Right ventricle myocardium superior (tissue), 1 donor: ENCODE measurements around the gene TSPYL1. TPM values are rescaled to one million over a fixed set of nuclear protein-coding genes. Genes with fewer than 3 reads are reported as not detected.
"Not testable (repeated sequence)": the region's sequence is repeated elsewhere in the genome, so short reads cannot be mapped to it uniquely, and the experiment has no call there.

Source experiments
- ATAC-seq: fragments of 200-7000 bp; cut with Tn5 transposase; one replicate; pipeline ENCODE4 v1.9.1; 2020; ENCODE audit warnings: mild to moderate bottlenecking; ENCODE audit not compliant: poor library complexity
- DNase-seq: peaks from one replicate; pipeline ENCODE4 v3.0.0-alpha.2; 2020
- intact Hi-C: fragments of 100-400 bp; cut with DNase I; formaldehyde crosslinking; loops from one replicate; pipeline ENCODE4 v1.11.2; 2022
- long read RNA-seq: library from polyadenylated mRNA; unstranded; transcript quantifications from one replicate; pipeline ENCODE4 v2.0.0, GENCODE V29; 2021
- total RNA-seq: library from RNA; stranded (reverse); fragmentation: NEBNext Ultra II Directional; extraction: Animal tissue kit (Norgen Biotek cat#: 25700); gene quantifications from one replicate; pipeline ENCODE4 v1.2.1, GENCODE V29; 2021
- donor health status: DM: no; HTN: yes; CAD: no; lungs with severe emphysema.

Gene TSPYL1
- total RNA-seq, result 70.3 TPM
- long read RNA-seq, transcript TSPYL1-201 (1 exons, 3,326 nt), result major isoform, 77 of 77 reads
- long read RNA-seq, partial matches to known transcripts, result 0 of 77 reads
- long read RNA-seq, other reads (novel, unspliced or antisense), result 0 of 77 reads

- peak; percentile 97 for ATAC-seq
- intact Hi-C loops, result no loop called here
- peak; percentile 97 for DNase-seq
Observed at GRCh38 chr6:116279232-116280160, at the start of gene TSPYL1. TSPYL1 (minus strand) TSS chr6:116279930; CDS start chr6:116279830, 100 bp downstream.

DNA sequence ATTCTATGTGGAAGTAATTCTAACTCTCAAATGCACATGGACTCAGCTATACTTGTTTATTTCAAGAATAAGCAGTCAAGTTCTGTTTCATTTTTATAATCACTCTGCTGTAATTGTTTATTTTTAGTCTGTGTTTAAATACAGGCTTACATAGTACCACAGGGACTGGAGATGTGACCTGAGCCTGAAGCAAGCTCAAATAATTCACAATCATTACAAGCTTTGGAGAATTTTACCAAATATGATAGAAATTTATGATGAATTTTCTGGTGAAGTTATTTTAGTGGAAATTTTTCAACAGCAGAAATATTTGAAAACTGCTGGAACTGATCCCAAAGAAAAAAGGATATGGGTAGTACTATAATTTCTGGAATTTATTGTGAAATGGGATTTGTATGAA is 49.4 kb upstream of the TSPYL1 start:
- DNase-seq, result no peak
- intact Hi-C loops, result no loop called here
- ATAC-seq, result peak; percentile 52

GRCh38 chr6:116328528-116328903 is 48.8 kb upstream of the TSPYL1 start:
- ATAC-seq (peak; percentile 32), DNase-seq (no peak)
- intact Hi-C loops, result no loop called here

DNA sequence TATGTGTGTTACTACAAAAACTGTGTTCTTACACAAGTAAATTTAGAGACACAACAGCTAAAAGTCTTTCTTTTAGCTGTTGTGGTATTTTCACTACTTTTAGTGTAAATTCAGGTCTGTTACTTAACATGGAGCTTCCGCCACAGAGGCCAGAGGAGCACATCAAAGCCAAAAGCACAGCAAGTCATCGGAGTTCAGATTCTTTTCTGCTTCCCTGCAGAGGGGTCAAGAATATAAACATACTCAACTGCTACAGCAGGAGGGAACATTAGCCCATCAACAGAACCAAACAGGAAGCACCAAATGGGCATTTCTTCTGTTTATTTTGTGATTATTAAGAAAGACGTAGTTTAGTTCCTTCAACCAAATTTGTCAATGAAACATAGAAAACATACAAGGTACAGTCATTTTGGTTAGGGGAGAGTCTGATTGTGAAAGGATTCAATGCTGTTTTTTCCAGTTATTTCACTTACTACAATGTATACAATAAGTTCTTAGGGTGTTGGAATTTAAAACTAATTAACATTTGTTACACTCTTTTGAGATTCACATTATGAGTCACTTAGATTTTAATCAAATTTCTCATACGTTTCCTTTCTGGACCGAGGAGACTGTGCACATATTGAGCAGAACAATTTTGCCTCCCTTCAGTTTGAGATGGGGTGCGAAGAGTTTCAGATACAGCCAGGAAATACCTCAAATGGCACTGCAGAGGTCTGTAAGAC is 48.2 kb upstream of the TSPYL1 start:
- intact Hi-C loops, result no loop called here
- no peak for DNase-seq
- no peak for ATAC-seq

DNA sequence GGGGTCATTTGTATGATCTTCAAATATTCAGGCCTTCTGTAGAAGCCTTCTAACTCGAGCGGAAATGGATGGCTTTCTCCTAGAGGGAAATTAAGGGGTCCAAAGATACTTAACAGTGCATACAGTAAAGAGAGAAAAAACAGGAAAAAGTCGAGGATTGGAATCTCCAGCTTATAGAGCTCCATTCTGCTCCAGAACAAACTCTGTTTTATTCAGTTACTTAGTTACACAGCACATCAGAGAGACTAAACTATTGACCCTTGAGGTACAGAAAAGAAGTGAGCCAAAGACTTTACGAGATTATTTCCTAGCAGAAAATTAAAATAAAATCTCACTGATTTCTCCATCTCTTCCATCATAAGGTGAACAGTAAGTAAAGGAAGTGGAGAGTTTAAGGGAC is 47.3 kb upstream of the TSPYL1 start:
- DNase-seq (no peak), ATAC-seq (no peak)
- intact Hi-C loops, result no loop called here

- ATAC-seq (peak; percentile 69), DNase-seq (peak; percentile 53)
- intact Hi-C loops, result no loop called here
Observed at GRCh38 chr6:116326181-116326671, 46.5 kb upstream of the TSPYL1 start.

DNA sequence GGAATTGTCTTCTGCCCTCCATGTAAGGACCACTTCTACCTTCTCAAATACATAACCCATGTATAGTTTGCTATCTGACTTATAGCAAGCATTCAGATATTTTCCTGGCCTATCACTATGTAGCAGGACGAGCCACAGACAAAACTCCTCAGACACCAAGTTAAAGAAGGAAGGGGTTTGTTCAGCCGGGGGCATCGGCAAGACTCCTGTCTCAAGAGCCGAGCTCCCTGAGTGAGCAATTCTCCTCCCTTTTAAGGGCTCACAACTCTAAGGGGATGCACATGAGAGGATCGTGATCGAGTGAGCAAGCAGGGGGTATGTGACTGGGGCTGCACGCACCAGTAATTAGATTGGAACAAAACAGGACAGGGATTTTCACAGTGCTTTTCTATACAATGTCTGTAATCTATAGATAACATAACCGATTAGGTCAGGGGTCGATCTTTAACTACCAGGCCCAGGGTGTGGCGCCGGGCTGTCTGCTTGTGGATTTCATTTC is 46.0 kb upstream of the TSPYL1 start:
- intact Hi-C loops, DNase-seq, ATAC-seq: not testable (repeated sequence)

DNA sequence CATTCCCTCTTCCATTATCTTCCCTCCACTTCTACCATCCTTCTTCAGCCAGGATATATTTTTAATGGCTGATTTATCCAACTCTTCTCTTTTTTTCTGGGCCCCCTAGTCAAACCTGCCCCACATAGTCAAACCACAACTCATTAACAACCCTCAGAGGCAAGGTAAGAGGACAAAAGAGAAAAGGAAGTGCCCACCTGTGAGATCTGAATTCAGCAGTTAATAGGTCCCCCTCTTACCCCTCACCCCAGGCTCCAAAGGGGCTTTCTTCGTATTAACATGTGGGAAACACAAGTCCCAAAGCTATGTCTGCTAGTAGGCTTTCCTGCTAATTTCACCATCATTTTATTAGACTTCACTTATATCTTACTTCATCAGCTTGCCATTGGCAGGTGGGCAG is 44.1 kb upstream of the TSPYL1 start:
- ATAC-seq (no peak), DNase-seq (no peak)
- intact Hi-C loops, result no loop called here

DNA sequence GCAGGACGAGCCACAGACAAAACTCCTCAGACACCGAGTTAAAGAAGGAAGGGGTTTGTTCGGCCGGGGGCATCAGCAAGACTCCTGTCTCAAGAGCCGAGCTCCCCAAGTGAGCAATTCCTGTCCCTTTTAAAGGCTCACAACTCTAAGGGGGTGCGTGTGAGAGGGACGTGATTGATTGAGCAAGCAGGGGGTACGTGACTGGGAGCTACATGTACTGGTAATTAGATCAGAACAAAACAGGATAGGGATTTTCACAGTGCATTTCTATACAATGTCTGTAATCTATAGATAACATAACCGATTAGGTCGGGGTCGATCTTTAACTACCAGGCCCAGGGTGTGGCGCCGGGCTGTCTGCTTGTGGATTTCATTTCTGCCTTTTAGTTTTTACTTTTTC is 42.2 kb upstream of the TSPYL1 start:
- intact Hi-C loops, ATAC-seq, DNase-seq: not testable (repeated sequence)

DNA sequence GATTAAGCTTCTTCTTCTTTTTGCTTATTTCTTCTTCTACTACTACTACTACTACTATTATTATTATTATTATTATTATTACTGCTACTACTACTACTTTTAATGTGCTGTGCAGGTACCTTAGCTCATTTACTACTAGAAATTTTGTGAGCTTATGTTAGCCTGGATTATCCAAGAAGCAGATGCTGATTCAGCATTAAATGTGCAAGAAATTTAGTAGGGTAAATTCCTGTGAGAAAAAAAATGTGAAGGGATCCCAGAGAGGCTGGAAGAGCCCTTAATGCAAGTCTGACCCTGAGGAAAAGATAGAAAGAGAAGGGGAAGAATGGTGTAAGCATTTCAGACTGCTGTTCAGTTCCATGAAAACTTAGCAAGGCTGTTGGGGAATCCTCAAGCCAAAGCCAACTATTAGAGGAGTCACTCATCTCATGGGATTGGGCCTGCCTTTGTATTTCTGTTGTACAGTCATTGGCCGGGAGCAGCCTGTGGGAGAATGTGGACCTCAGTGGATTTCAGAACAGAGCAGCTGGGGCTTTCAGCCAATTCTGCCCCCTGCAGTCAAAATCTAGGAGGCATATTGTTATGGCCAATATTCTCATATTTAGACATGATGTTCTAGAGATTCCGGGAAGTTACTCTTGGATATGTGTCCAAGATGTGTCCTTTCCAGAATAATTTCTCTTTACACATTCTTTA is 37.2 kb upstream of the TSPYL1 start:
- ATAC-seq, result peak; percentile 77
- intact Hi-C loops, result no loop called here
- peak; percentile 75 for DNase-seq

DNA sequence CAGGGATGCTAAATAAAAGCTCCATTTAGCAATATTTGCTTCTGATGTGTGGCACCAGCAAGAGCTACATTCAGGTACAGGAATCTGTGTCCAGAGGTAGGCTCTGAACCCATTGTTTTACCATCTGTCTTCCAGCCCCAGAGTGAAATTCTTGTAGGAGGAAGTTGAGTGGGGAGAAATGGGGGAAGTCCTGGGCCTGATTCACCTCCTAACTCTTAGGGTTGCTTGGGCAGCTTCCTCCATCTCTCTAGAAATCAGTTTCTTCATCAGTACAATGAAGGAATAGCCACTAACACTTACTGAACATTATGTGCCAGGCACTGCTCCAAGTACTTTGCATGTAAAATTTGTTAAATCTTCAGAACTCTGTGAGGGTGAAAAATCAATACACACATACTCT is 35.1 kb upstream of the TSPYL1 start:
- intact Hi-C loops, result no loop called here
- peak; percentile 51 for ATAC-seq
- DNase-seq, result no peak

DNA sequence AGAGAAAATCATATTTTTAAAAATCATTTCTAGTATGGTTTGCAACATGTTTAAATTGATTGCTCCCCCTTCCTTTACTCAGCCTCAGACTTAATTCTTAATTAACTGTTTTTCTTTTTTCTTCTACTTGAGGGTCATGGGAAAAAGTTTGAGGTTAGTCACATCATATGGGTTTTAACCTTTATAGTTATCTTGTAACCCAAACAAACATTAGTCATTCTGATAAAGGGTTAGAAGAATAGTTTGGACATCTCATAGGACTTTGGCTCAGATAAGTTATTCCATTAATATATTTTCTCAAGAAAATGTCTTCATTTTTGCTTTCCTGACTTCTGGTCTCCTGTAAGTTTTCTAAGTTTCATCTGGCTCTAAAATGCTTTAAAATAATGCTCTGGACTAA is 34.5 kb upstream of the TSPYL1 start:
- no peak for DNase-seq
- ATAC-seq, result no peak
- intact Hi-C loops, result no loop called here

GRCh38 chr6:116313101-116313776 is 33.5 kb upstream of the TSPYL1 start:
- intact Hi-C loops, result no loop called here
- DNase-seq, result no peak
- ATAC-seq, result no peak

- ATAC-seq, result no peak
- DNase-seq, result no peak
- intact Hi-C loops, result loop anchor here (10.0 kb wide), 1 partner anchor 115 kb away; no protein-coding TSS in a partner anchor
Observed at GRCh38 chr6:116309657-116310056, 29.9 kb upstream of the TSPYL1 start.

DNA sequence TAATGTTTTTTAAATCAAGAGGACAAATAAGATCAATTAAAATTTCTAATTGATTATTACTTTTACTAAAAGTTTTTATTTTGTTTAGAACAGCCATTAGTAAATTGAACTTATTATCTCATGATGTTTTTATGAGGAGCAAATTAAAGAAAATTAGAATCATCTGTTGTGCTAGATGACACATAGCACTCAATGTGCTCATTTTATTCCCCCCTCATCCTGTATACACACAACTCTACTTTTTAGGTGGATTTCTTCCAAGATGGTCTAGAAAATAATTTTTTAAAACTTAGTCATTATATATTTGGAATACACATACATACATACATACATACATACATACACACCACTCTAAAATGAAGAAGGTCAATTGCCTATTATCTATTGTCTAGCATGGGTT is 29.3 kb upstream of the TSPYL1 start:
- ATAC-seq, result no peak
- no peak for DNase-seq
- intact Hi-C loops, result loop anchor here (10.0 kb wide), 1 partner anchor 116 kb away; no protein-coding TSS in a partner anchor

GRCh38 chr6:116307633-116308032 is 27.9 kb upstream of the TSPYL1 start:
- DNase-seq (no peak), ATAC-seq (no peak)
- intact Hi-C loops, result loop anchor here (10.0 kb wide), 1 partner anchor 117 kb away; no protein-coding TSS in a partner anchor

DNA sequence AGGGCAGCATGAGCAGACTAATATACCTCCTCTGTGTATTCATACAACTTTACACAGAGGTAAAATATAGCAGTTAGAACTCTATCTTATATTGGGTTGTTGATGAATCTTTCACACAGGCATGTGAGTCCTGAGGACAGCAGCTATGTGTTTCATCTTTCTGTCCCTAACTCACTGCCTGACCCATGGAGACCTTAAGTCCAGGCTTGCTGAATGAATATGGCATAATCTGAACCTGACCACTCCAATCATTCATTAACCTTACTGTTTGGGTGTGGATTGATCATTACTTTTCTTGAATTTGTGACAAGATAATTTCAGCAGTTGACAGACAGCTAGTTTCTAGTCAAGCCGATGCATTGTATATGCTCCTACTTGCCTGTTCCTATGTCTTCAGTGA is 27.3 kb upstream of the TSPYL1 start:
- no peak for ATAC-seq
- intact Hi-C loops, result loop anchor here (10.0 kb wide), 1 partner anchor 118 kb away; no protein-coding TSS in a partner anchor
- no peak for DNase-seq

DNA sequence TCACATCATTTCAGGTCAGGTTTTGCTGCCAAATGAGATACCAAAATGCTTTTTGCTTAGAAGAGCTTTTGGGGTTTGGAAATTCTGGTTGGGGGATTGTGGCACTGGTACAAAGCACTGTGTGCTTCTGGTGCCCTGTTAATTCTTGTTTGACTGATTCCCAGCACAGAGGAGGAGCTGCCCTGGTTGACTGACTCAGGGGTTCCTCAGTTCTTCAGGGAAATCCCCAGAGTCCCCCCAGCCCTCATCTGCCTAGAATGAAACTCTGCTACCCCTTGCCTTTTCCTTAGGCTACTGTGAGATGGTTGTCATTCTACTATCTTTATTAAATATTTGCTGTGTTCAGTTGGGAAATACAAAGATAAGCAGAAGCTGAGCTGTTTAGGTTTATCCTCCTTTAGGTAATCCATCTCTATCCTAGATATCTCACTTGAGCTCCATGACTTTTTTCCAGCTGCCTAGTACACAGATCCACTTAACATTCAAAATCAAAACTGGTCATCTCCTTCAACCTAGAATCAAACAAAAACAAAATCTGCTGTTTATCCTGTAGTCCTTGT is 24.9 kb upstream of the TSPYL1 start:
- intact Hi-C loops, result loop anchor here (10.0 kb wide), 1 partner anchor 120 kb away; no protein-coding TSS in a partner anchor
- ATAC-seq (no peak), DNase-seq (no peak)
